Gastroesophageal sphincter (tissue), 4 donors: ENCODE results near the gene RND1. TPM values are rescaled to one million over a fixed set of nuclear protein-coding genes. Genes with fewer than 3 reads are reported as not detected.
"Not testable (repeated sequence)": the region's sequence is repeated elsewhere in the genome, so short reads cannot be mapped to it uniquely, and the experiment has no call there.

ENCODE experiments used
- ATAC-seq: fragments of 150-250 bp; one replicate; pipeline ENCODE4 v1.9.1; 2016; ENCODE audit warnings: mild to moderate bottlenecking, moderate library complexity
- H3K27ac ChIP-seq, 4 donors: fragments of 200-600 bp; sonication (generic) in 3 of 4; 1 replicate in 3 of 4; 2 replicates in 1 of 4; pipeline ENCODE4 v1.5.1; 2016 to 2019
- H3K27me3 ChIP-seq: fragments of 200-600 bp; sonication (generic); one replicate; pipeline ENCODE4 v1.5.1; 2019
- H3K36me3 ChIP-seq, 2 donors: fragments of 200-600 bp; sonication (generic); one replicate each; pipeline ENCODE4 v1.5.1; 2019; ENCODE audit warnings: control low read depth in 1 of 2
- H3K4me1 ChIP-seq, 3 donors: fragments of 200-600 bp; sonication (generic); 1 replicate in 2 of 3; 2 replicates in 1 of 3; pipeline ENCODE4 v1.5.1; 2016 to 2019; ENCODE audit warnings: control low read depth in 2 of 3
- H3K4me3 ChIP-seq, 2 donors: fragments of 200-600 bp; sonication (generic); one replicate each; pipeline ENCODE4 v1.5.1; 2019; ENCODE audit warnings: mild to moderate bottlenecking in 1 of 2, moderate library complexity in 1 of 2
- H3K9me3 ChIP-seq, 3 donors: fragments of 200-600 bp; sonication (generic); one replicate each; pipeline ENCODE4 v1.5.1; 2017 to 2019; ENCODE audit warnings: control low read depth in 2 of 3
- CTCF ChIP-seq, 4 experiments: fragments of 200-600 bp in 2 of 4; fragments of 450-650 bp in 2 of 4; sonication (generic) in 1 of 4; IDR thresholded peaks; one replicate each; pipeline ENCODE4 v1.5.1; 2017 to 2019; ENCODE audit warnings: antibody characterized with exemption in 4 of 4, mild to moderate bottlenecking in 2 of 4, moderate library complexity in 2 of 4
- EP300 ChIP-seq: sonication (generic); formaldehyde crosslinking; IDR thresholded peaks from one replicate; pipeline ENCODE4 v1.6.1; 2017; ENCODE audit warnings: antibody characterized with exemption, mild to moderate bottlenecking
- POLR2A ChIP-seq, 2 donors: fragments of 450-650 bp; IDR thresholded peaks; one replicate each; pipeline ENCODE4 v1.6.1; 2017; ENCODE audit warnings: antibody characterized with exemption in 2 of 2, mild to moderate bottlenecking in 2 of 2, moderate library complexity in 1 of 2
- POLR2AphosphoS5 ChIP-seq: sonication (generic); formaldehyde crosslinking; IDR thresholded peaks from one replicate; pipeline ENCODE4 v1.6.1; 2017; ENCODE audit warnings: antibody characterized with exemption
- WGBS, 2 donors: methylation state at CpG; one replicate each; pipeline ENCODE4 v1.1.5; 2018; ENCODE audit warnings: low coverage in 1 of 2; 5-methylcytosine and 5-hydroxymethylcytosine counted together
- total RNA-seq, 4 donors: library from RNA; depleted of rRNA; stranded (reverse); fragments of >200 nt; gene quantifications; one replicate each; pipeline ENCODE4 v1.1.0, GENCODE V29; 2016

Gene RND1
- total RNA-seq, 4 donors from 2014 or later = 0.19 to 1.9 TPM; not detected in 2

- ATAC-seq = no peak
- peaks cover 7% of the 10 kb centered on the region for H3K27me3 ChIP-seq
- no peaks in the 10 kb centered on the region for H3K9me3 ChIP-seq
- peaks cover 0 to 8% (median 0%) of the 10 kb centered on the region in 3 donors for H3K4me1 ChIP-seq
- no peak overlapping the region for H3K4me3 ChIP-seq
- TF ChIP-seq POLR2AphosphoS5 (no peak), POLR2A (IDR thresholded peaks at IDR 0.05) (no peak), EP300 (no peak), CTCF (IDR thresholded peaks at IDR 0.05) (no peak)
- peaks cover 0 to 6% of the 10 kb centered on the region in 2 donors for H3K36me3 ChIP-seq
- 78 to 80% methylated on average over 1 to 7 of the region's 13 CpGs for WGBS, 2 donors
- no peak overlapping the region for H3K27ac ChIP-seq
Measured at GRCh38 chr12:48857278-48857994, 8.2 kb downstream of the RND1 start.

- Histone ChIP-seq H3K36me3 (peaks cover 0 to 3% of the 10 kb centered on the region in 2 donors), H3K9me3 (no peaks in the 10 kb centered on the region), H3K27ac (no peak overlapping the region), H3K4me1 (peaks cover 0 to 13% (median 0%) of the 10 kb centered on the region in 3 donors), H3K27me3 (no peaks in the 10 kb centered on the region), H3K4me3 (no peak overlapping the region)
- WGBS, 2 donors = 63% methylated on average over 1 of the region's 2 CpGs; no CpG with 5 or more reads in 1 of the 2 donors
- no peak for ATAC-seq
- TF ChIP-seq CTCF (IDR thresholded peaks at IDR 0.05) (no peak), EP300 (no peak), POLR2A (IDR thresholded peaks at IDR 0.05) (no peak), POLR2AphosphoS5 (no peak)
Measured at GRCh38 chr12:48856379-48856778, 9.3 kb downstream of the RND1 start.

GRCh38 chr12:48854932-48855331 is 10.7 kb downstream of the RND1 start:
- H3K27me3 ChIP-seq, H3K36me3 ChIP-seq, H3K27ac ChIP-seq, H3K9me3 ChIP-seq, ATAC-seq, H3K4me3 ChIP-seq: not testable (repeated sequence)
- peaks cover 0 to 27% (median 14%) of the 10 kb centered on the region in 3 donors for H3K4me1 ChIP-seq
- 55 to 80% methylated on average over 2 to 3 of the region's 10 CpGs for WGBS, 2 donors

- no peak for ATAC-seq
- peaks cover 0 to 32% (median 14%) of the 10 kb centered on the region in 3 donors for H3K4me1 ChIP-seq
- no CpG with 5 or more reads among the region's 4 CpGs for WGBS, 2 donors
Measured at GRCh38 chr12:48854488-48854887, 11.2 kb downstream of the RND1 start.

More at GRCh38 chr12:48854488-48854887, 11.2 kb downstream of the RND1 start:
- Histone ChIP-seq H3K9me3 (no peaks in the 10 kb centered on the region), H3K27ac (no peak overlapping the region), H3K27me3 (no peaks in the 10 kb centered on the region), H3K36me3 (peaks cover 0 to 6% of the 10 kb centered on the region in 2 donors), H3K4me3 (no peak overlapping the region)
- no peak for TF ChIP-seq CTCF (IDR thresholded peaks at IDR 0.05)
- no peak for TF ChIP-seq POLR2AphosphoS5
- TF ChIP-seq POLR2A (IDR thresholded peaks at IDR 0.05) = no peak
- no peak for TF ChIP-seq EP300
